CD4-positive, alpha-beta T cell treated with Interleukin-6 at 100 ng/mL for 8 hours (primary cell): ENCODE results near the gene VKORC1.

ENCODE experiments used
- DNase-seq: peaks from one replicate; pipeline ENCODE4 v3.0.0-alpha.2; 2020; ENCODE audit warnings: mixed read lengths, low spot score

Gene VKORC1

DNA sequence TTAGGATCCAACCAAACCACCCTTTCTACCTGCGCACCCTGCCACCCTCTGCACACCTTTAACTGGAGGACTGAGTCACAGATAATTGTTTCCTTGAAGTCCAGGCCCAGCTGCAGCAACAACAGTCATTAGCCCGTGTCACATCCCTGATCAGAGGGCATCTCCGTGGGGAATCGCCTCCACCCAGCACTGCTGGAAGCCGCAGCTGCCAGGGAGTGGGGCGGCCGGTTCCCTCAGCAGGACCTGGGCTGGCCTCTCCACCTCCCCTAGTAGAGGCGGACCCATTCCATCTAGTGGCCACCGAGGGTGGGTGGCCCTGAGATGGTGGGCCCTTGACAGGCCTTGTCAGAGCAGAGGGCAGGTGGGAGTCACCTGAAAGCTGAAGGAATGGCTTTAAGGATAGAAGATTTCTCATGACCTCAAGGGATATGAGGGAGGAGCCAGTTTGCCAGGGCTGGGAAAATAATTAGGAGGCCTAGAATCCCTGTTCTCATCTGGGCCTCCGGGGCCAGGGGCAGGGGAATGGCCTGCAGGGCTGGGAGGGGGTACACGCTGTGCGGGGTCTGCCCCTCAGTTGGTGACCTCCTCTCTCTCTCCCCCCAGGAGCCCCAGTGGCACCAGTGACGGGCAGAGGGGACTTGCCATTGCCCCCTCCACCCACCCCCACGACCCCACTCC, 12.1 kb downstream of the VKORC1 start:
- DNase-seq, result no peak

DNA sequence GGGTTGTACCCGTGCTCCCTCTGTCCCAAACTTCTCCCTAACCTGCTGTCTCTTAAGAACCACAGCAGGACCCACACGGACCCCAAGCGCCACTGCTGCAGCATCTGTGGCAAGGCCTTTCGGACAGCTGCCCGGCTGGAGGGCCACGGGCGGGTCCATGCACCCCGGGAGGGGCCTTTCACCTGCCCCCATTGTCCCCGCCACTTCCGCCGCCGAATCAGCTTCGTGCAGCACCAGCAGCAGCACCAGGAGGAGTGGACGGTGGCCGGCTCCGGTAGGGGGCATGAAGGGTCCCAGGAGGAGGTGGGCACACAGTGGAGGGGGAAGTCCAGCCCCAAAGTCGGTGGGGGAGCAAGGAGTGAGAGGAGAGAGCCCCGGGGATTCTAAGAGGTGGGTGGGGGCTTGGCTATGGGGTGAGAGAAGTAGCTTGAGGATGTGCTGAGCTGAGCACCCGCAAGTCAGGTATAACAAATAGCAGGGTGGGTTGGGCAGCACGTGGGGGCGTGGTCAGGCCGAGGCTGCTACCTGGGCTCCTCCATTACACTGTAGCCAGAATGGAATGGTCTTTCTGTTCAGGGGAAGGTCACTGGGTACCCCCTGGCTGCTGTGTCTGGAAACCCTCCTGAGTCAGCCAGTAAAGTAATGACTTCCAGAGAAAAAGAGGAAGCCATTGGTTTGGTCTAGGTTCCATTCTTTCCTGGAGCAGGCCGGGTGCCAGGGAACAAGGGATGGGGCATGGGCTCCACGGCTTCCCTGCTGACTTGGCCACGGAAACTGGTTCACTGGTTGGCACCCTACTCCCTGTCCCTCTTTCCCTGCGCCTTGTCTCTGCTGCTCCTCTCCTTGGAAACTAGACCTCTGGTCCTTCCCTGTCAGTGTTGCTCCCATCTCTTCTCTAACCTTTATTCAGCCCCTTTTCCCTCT, 12.9 kb downstream of the VKORC1 start:
- DNase-seq, result no peak

DNA sequence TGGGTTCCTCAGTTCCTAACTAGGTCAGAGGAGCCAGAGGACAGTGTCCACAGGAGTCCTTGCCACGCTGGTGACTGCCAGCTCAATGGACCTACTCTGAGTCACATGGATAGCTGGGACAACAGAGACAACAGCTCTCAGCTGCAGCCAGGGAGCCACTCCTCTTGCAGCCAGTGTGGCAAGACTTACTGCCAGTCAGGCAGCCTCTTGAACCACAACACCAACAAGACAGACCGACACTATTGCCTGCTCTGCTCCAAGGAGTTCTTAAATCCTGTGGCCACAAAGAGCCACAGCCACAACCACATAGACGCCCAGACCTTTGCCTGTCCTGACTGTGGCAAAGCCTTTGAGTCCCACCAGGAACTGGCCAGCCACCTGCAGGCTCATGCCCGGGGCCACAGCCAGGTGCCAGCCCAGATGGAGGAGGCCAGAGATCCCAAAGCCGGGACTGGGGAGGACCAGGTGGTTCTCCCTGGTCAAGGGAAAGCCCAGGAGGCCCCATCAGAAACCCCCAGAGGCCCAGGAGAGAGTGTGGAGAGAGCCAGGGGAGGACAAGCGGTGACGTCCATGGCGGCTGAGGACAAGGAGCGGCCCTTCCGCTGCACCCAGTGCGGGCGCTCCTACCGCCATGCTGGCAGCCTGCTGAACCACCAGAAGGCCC, 13.7 kb downstream of the VKORC1 start:
- no peak for DNase-seq

DNA sequence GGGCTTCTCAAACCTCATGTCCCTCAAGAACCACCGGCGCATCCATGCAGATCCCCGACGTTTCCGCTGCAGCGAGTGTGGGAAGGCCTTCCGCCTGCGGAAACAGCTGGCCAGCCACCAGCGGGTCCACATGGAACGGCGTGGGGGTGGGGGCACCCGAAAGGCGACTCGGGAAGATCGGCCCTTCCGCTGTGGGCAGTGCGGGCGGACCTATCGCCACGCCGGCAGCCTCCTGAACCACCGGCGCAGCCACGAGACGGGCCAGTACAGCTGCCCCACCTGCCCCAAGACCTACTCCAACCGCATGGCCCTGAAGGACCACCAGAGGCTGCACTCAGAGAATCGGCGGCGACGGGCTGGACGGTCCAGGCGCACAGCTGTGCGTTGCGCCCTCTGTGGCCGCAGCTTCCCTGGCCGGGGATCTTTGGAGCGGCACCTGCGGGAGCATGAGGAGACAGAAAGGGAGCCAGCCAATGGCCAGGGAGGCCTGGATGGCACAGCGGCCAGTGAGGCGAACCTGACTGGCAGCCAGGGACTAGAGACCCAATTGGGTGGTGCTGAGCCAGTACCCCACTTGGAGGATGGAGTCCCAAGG, 14.5 kb downstream of the VKORC1 start:
- DNase-seq, result no peak

DNA sequence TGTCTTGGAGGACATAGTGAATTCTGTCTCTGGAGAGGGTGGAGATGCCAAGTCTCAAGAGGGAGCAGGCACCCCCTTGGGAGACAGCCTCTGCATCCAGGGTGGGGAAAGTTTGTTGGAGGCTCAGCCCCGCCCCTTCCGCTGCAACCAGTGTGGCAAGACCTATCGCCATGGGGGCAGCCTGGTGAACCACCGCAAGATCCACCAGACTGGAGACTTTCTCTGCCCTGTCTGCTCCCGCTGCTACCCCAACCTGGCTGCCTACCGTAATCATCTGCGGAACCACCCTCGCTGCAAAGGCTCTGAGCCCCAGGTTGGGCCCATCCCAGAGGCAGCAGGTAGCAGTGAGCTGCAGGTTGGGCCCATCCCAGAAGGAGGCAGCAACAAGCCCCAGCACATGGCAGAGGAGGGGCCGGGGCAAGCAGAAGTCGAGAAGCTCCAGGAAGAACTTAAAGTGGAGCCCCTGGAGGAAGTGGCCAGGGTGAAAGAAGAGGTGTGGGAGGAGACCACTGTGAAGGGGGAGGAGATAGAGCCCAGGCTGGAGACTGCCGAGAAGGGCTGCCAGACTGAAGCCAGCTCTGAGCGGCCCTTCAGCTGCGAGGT, 15.2 kb downstream of the VKORC1 start:
- DNase-seq, result no peak

DNA sequence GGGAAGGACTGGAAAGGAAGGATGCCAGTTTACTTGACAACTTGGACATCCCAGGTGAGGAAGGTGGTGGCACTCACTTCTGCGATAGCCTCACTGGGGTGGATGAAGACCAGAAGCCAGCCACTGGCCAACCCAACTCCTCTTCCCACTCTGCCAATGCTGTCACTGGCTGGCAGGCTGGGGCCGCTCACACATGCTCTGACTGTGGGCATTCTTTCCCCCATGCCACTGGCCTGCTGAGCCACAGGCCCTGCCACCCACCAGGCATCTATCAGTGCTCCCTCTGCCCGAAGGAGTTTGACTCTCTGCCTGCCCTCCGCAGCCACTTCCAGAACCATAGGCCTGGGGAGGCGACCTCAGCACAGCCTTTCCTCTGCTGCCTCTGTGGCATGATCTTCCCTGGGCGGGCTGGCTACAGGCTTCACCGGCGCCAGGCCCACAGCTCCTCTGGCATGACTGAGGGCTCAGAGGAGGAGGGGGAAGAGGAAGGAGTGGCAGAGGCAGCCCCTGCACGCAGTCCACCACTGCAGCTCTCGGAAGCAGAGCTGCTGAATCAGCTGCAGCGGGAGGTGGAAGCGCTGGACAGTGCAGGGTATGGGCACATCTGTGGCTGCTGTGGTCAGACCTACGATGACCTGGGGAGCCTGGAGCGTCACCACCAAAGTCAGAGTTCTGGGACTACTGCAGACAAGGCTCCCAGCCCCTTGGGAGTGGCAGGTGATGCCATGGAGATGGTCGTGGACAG, 15.8 kb downstream of the VKORC1 start:
- DNase-seq, result no peak

DNA sequence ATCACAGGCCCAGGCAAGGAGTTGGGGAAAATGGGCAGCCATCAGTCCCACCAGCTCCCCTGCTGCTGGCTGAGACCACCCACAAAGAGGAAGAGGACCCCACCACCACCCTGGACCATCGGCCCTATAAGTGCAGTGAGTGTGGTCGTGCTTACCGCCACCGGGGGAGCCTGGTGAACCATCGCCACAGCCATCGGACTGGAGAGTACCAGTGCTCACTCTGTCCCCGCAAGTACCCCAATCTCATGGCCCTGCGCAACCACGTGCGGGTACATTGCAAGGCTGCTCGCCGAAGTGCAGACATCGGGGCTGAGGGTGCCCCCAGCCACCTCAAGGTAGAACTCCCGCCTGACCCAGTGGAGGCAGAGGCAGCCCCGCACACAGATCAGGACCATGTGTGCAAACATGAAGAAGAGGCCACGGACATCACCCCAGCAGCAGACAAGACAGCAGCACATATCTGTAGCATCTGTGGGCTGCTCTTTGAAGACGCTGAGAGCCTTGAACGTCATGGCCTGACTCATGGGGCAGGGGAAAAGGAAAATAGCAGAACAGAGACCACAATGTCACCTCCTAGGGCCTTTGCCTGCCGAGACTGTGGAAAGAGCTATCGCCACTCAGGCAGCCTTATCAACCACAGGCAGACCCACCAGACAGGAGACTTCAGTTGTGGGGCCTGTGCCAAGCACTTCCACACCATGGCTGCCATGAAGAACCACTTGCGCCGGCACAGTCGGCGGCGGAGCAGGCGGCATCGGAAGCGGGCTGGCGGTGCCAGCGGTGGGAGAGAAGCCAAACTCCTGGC, 16.8 kb downstream of the VKORC1 start:
- no peak for DNase-seq

DNA sequence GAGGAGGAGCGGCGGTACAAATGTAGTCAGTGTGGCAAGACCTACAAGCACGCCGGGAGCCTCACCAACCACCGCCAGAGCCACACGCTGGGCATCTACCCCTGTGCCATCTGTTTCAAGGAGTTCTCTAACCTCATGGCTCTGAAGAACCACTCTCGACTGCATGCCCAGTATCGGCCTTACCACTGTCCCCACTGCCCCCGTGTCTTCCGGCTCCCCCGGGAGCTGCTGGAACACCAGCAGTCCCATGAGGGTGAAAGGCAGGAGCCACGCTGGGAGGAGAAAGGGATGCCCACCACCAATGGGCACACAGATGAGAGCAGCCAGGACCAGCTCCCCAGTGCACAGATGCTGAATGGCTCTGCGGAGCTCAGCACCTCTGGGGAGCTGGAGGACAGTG, 17.6 kb downstream of the VKORC1 start:
- no peak for DNase-seq

DNA sequence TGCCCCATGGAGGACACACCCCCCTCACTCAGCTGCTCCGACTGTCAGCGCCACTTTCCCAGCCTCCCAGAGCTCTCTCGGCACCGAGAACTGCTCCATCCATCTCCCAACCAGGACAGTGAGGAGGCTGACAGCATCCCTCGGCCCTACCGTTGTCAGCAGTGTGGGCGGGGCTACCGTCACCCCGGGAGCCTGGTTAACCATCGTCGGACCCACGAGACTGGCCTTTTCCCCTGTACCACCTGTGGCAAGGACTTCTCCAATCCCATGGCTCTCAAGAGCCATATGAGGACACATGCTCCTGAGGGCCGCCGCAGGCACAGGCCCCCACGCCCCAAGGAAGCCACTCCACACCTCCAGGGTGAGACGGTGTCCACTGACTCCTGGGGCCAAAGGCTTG, 18.3 kb downstream of the VKORC1 start:
- DNase-seq, result no peak

DNA sequence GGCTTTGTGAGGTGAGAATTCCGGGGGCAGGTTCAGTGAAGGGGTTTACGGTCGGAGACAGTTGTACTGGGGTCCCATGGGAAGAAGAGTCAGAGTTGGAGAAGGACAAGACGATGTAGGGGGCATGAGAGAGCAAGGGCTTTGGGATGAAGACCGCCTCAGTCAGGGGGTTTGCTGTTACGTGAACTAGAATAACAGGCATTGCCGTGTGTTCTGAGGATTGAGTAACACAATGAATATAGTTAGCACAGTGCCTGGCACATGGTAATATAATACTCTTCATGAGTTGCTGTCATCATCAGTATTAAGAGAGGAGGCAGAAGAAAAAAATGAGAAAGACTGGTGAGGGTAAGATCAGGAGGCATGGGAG, 19.8 kb downstream of the VKORC1 start:
- DNase-seq, result no peak

DNA sequence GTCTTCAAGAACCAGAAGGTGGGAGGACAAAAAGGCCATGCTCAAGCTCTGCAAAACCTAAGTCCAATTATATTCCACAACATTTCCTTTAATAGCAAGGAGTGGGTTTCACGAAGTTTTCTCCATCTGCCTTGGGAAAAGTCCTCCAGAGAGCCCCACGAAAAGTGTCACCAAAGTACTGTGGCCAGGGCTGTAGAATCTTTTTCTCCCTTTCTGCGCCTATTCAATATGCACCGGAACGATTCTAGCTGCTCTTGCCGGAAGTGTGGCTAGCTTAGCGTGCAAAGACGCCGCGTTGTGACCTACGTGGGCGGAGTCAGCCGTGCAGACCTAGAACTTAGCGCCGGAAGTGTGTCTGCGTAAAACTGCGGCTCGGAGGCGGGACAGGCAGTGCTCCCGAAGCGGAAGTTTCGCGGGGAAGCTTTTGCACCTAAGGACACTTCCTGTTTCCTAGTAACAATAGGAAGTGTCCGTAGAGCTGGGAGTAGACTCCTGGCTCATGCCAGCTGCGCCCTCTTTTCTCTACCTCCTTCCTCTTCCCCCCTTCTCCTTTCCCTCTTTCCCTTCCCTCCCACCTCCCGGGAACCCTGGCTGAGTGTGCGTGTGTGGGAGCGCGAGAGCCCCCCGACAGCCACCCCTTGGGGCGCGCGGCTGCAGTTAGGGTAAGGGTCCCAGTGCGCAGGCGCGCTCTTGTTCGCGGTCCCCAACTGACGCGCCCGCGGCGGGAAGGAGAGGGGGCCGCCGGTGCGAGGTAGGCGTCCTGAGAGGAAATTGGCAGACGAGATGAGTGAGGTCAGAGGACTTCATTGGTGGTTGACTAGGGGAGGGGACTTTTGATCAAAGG, 20.4 kb downstream of the VKORC1 start, which contains the start of the genes ZNF646 and ZNF668:
TSS of gene ZNF646 (plus strand) at position 453 of the 844 bp plus-strand sequence. CDS start 1,903 bp downstream, outside the sequence.
TSS of gene ZNF668 (minus strand) at position 271 of the 844 bp plus-strand sequence. CDS start 9,781 bp downstream, outside the sequence.
- DNase-seq, result peak; percentile 97

DNA sequence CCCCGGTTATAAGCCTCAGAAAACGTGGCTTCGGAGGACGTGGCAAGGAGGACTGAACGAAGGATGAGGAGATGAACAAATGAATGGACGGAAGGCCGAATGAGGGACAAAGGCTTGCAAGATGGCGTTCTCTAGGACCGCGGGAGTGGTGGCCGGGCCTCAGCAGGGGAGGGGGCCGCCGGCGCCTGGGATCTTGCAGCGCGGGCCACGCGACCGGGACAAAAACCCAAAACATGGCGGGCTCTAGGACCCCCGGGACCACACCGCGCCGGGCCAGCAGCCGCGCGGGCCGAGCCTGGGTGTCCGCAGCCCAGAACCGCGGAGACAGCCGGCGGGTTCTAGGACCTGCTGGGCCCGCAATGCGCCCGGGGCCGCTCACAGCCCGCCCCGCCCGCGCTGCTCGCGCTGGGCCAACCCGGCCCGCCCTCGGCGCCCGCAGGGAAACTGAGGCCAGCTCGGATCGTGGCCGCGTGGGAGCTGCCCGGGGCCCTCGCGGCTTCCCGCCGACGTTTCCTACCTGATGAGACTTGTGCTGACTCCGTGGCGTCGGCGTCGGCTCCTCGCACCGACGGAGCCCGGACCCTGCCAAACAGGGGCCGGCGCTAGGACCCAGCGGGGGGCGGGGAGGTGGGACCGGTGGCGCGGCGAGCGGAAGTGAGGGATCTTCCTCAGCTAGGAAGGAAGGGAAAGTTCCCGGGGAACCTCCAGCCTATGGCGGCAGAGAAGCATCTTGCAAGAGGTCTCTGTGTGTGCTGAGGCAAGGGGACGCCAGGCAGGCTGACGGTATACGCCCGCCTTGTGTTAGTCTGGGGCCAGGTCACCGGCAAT, 21.2 kb downstream of the VKORC1 start:
- peak; percentile 73 for DNase-seq

DNA sequence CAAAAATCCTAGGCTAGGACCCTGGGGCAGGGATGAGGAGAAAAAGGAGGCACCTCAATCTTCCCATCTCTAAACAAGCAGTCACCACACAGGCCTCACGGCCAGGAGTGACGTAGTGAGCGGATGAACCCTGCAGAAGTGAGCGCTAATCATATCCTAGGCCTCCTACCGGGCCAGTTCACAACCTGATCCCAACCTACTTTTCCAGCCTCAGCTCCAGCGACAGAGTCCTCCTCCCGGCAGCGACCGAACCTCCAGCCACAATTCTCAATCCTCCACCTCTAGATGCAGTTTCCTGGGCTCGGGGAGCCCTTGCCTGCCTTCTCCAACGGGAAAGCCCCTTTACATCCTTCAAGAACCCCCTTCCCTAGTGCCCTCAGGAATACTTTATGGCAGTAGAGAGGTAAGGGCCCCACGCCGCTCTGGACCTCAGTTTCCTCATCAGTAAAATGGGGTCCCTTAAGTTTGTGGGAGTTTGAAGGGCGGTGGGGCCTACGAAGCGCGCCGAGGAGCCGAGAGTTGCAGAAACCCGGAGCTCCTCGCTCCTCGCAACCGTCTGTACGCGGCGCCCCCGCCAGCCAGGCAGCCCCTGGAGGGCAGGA, 22.0 kb downstream of the VKORC1 start:
- no peak for DNase-seq

DNA sequence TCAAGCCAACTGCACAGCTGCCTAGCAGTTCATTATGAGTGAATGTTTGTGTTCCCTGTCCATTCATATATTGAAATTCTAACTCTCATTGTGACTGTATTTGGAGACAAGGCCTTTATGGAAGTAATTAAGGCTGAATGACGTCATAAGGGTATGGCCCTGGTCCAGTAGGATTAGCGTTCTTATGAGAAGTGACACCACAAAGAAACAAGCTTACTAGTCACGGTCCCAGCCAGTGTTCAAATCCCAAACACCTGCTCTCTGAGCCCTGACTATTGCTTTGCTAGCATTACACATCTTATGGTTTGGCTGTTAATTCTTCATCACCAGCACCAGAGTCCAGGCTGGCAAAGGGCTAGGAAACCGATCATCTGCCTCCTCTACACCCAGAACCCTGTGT, 22.7 kb downstream of the VKORC1 start:
- DNase-seq, result no peak

DNA sequence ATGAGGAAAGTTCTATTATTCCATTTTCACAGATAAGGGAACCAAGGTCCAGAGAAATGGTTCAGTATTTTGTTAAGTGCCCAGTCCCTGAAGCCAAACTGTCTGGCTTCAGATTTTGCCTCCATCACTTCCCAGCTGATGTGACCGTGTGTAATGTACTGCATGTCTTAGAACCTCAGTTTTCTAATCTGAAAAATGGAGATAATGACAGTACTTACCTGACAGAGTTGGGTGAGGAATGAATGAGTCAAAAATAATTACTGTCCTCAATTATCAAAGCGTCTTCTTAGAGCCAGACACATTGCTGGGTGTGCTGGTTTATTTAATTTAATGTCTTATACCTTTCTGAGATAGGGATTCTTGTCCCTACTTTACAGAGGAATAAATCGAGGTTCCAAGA, 27.3 kb downstream of the VKORC1 start:
- no peak for DNase-seq

DNA sequence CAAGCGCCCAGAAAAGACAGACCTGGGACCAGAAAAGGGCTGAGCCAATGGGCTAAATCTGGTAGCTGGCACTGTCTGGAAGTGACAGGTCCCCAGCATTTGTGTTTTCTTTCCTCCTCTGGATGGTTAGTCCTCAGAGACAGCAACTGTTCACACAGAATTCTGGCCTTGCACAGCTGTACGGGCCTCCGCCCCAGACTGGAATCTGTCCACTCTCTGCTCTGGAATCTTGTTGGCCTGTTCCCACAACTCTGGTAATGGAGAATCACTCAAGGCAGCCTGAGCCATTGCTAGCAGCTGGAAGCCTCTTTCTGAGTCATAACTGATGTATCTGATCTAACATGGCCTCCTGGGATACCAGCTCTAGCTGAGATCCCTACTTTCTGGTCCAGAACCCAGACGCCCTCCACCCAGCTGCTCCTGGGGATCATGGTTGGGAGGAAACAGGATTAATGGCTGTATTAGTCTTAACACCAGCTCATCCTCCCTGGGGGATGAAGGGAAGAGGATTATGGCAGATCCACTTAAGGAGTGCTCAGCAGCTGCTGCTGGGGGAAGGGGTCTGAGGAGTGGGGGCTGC, 29.6 kb downstream of the VKORC1 start:
- DNase-seq, result no peak

DNA sequence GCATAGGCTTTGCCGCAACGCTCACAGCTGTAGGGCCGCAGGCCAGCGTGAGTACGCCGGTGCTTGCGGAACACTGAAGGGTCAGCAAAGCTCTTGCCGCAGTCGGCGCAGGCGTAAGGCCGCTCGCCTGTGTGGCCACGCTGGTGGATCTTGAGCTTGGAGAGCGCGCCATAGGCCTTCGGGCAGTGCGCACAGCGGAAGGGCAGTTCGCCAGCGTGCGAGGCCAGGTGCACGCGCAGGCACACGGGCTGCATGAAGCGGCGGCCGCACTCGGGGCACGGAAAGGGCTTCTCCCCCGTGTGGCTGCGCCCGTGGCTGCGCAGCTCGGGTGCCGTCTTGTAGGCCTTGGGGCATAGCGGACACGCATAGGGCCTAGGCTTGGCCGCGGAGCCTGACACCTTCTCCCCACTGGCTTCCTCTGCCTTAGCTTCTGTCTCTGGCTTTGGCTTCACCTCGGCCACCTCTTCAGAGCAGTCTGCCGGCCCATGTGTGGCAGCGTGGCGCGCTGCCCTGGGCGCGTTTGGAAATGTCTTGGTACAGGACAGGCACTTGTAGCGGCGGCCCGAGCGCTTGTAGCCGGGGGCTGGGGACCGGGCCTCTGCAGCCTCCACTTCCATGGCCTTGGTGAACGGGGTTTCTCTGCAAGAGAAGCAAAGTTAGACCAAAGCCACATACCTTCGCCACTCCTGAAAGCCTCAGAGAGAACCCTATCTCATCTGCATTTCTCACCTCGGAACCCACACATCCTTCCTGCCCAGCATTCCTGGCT, 30.6 kb downstream of the VKORC1 start:
- DNase-seq, result peak; percentile 33
